ENCODE results near the gene MROH2A.

The MROH2A gene

GRCh38 chr2:233818639-233819621, 40.8 kb downstream of the MROH2A start:
- no peak for DNase-seq (ENCODE audit: low read depth)

- no peak for DNase-seq (ENCODE audit: low read depth)
Observed at GRCh38 chr2:233819884-233820773, 42.0 kb downstream of the MROH2A start.

- DNase-seq (ENCODE audit: low read depth), result no peak
Observed at GRCh38 chr2:233820774-233821105, 42.6 kb downstream of the MROH2A start.

- no peak for DNase-seq (ENCODE audit: low read depth)
Observed at GRCh38 chr2:233821196-233821595, 43.1 kb downstream of the MROH2A start.

- no peak for DNase-seq (ENCODE audit: low read depth)
Observed at GRCh38 chr2:233821709-233822100, 43.6 kb downstream of the MROH2A start.

GRCh38 chr2:233822101-233822771, 44.1 kb downstream of the MROH2A start:
- no peak for DNase-seq (ENCODE audit: low read depth)

GRCh38 chr2:233822781-233823730, 44.9 kb downstream of the MROH2A start:
- DNase-seq (ENCODE audit: low read depth), result no peak

GRCh38 chr2:233823731-233824121, 45.6 kb downstream of the MROH2A start:
- no peak for DNase-seq (ENCODE audit: low read depth)

GRCh38 chr2:233824373-233824772, 46.2 kb downstream of the MROH2A start:
- DNase-seq (ENCODE audit: low read depth), result no peak

- DNase-seq (ENCODE audit: low read depth), result no peak
Observed at GRCh38 chr2:233828546-233829192, 50.5 kb downstream of the MROH2A start.

- DNase-seq (ENCODE audit: low read depth), result no peak
Observed at GRCh38 chr2:233829193-233830110, 51.3 kb downstream of the MROH2A start.

GRCh38 chr2:233830111-233830802, 52.1 kb downstream of the MROH2A start:
- DNase-seq (ENCODE audit: low read depth), result no peak

- no peak for DNase-seq (ENCODE audit: low read depth)
Observed at GRCh38 chr2:233831011-233831721, 53.0 kb downstream of the MROH2A start.

GRCh38 chr2:233831861-233832260, 53.7 kb downstream of the MROH2A start:
- no peak for DNase-seq (ENCODE audit: low read depth)

- DNase-seq (ENCODE audit: low read depth), result no peak
Observed at GRCh38 chr2:233832414-233832813, 54.3 kb downstream of the MROH2A start.

- no peak for DNase-seq (ENCODE audit: low read depth)
Observed at GRCh38 chr2:233832869-233833311, 54.8 kb downstream of the MROH2A start.

GRCh38 chr2:233833345-233833744, 55.2 kb downstream of the MROH2A start:
- DNase-seq (ENCODE audit: low read depth), result no peak

All from T follicular helper cell (primary cell).